Stimulated activated CD4-positive, alpha-beta T cell treated with anti-CD3 and anti-CD28 coated beads, Interleukin-4, amount 100 ng/mL, for 48 hours (primary cell): ENCODE measurements around the gene HOXD4.

Source experiments
- DNase-seq, 2 donors: peaks; one replicate each; pipeline ENCODE4 v3.0.0-alpha.2; 2020; ENCODE audit warnings: low read depth in 2 of 2

The HOXD4 gene

DNA sequence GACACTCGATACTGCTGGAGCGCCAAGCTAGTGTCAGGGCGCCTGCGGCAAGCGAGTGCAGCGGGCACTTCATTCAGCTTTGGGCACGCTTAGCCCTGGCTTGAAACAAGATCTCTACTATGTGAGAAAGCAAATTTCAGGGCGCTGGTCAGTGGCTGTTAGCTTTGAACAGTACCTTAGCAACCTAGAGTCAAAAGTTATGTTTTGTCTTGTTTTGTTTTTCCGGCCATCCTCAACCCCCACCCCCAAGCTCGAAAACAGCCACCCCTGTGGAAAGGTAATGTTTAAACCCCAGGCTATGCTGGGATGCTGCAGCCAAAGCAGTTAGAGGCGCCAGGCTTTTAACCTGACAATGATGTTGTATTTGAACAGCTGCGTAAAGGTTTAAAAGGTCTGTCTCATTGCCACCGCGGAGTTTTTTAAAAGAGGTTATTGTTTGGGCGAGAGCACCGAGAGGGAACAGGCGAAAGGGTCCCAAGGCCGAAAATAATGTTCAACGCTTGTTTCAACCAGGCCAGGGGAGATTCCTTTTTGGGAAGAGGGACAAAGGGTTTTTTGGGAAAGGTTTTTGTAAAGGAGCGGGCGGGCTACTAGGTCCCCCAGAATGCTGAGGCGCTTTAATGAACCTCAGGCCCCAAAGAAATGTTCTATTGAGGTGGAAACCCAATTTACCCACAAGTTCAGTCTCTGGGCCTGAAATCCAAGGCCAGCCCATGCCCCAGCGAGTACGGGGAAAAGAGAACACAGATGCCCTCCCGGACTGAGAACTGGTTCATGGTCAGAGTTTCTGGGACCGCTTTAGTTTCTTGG is 37.0 kb upstream of the HOXD4 start:
- no peak for DNase-seq

DNA sequence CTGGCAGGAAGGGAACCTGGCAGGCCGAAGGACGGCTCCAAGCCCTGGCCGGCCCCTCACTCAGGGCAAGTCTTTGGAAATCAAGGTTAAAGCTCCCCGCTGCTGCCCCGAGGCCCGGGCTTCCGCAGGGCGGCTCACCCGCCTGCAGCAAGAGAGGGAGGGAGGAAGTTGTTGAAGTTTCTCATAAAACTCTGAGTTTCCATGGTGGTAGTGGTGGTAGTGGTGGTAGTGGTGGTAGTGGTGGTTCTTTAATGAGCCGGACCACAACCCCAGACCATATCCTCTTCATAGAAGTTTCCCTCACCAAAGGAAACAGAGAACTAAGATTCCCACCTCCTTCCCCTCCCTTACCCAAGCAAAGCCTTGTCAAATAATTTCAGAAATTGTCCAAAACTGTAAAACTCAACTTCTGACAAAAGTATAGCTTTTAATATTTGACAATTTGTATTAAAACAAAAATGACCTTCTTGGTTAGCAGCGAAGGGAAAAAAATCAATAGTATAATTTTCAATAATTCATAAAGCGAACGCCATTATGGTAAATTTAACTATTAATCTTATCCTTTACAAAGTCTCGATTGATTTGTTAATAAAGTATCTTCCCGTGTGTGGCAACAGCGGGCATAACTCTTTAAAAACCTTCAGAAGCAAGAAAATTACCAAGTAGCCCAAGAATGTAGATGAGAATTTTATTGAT is 36.3 kb upstream of the HOXD4 start:
- DNase-seq = no peak

DNA sequence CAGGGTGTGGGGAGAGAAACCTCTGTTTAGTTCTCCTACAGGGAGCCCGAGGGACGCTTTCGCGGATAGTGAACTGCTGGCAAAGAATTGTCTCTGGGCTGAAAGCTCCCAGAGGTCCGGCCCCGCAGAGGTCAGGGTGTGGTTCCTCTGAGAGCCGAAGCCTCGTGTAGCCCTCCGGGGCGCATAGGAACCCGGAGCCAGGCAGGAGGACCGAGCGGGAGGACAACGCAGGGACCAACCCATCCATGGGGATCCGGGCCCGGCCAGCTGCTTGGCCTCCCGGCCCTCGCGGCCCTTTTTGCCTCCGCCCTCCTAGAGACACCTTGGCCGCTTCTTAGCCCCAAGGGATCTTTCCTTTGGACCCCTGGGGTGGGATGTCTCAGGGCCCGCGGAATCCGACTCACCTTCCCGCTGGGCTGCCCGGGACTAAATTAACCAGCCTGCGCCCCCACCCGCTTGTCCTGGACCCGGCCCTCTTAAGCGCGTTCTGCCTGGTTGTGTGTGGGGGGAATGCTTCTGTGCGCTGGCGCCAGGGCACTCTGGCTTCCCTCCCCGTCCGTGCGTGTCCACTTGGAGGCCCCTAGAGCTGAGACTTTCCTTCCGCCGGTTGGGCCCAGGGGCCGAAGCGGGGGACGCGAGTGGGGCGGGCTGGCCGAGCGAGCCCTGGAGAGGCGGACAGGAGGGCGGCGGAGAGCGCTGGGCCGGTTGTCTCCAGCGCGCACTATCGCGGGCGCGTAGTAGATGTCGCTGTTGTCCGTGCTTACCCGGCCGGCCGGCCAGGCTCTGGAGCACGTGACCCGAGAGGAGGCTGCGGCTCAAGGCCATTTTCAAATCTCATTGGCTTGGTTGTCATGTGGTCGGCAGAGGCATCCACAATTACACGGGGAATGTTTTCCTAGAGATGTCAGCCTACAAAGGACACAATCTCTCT is 35.2 kb upstream of the HOXD4 start, which contains the start of gene HOXD10:
Gene HOXD10 (plus strand): TSS at position 896 of the 931 bp plus-strand sequence. CDS start 56 bp downstream, outside the sequence.
- DNase-seq = no peak

DNA sequence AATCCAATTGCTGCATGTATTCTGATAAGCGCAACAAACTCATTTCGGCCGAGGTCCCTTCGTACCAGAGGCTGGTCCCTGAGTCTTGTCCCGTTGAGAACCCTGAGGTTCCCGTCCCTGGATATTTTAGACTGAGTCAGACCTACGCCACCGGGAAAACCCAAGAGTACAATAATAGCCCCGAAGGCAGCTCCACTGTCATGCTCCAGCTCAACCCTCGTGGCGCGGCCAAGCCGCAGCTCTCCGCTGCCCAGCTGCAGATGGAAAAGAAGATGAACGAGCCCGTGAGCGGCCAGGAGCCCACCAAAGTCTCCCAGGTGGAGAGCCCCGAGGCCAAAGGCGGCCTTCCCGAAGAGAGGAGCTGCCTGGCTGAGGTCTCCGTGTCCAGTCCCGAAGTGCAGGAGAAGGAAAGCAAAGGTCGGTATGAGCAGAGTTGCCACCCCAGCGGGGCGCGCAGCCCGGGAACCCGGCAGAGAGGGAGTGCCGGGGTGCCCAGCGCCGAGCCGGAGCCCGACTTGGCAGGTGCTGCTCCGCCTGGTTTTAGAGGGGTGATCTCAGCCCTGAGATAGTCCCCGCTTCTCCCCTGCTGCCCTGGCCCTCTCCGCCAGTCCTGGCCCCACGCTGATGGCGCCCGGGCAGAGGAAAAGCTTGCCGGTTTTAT is 34.1 kb upstream of the HOXD4 start:
- DNase-seq = no peak

DNA sequence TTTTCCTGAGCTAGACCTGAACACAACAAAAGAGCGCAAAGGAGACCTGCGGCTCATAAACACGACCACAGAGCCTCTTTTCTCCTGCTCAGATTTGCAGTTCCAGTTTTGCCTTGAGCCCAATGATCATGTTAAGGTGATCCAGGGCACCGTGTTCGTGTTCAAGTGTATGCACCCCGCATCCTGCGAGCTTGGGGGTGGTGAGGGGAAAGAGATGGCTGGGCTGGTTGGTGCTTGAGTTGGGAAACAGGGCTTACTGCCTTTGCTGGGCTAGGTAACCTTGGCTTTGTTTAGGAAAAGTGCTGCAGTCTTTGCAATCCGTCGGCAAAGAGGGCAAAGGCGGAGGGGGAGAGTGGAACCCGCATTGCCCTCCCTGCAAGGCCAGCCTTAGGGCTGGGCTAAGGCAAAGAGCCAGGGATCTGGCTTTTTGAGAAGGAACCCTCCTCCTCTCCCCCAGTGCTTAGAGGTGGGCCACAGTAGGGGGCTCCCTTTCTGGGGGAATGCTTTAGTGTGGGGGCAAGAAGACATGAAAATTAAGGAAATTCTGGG is 33.5 kb upstream of the HOXD4 start:
- DNase-seq = no peak

DNA sequence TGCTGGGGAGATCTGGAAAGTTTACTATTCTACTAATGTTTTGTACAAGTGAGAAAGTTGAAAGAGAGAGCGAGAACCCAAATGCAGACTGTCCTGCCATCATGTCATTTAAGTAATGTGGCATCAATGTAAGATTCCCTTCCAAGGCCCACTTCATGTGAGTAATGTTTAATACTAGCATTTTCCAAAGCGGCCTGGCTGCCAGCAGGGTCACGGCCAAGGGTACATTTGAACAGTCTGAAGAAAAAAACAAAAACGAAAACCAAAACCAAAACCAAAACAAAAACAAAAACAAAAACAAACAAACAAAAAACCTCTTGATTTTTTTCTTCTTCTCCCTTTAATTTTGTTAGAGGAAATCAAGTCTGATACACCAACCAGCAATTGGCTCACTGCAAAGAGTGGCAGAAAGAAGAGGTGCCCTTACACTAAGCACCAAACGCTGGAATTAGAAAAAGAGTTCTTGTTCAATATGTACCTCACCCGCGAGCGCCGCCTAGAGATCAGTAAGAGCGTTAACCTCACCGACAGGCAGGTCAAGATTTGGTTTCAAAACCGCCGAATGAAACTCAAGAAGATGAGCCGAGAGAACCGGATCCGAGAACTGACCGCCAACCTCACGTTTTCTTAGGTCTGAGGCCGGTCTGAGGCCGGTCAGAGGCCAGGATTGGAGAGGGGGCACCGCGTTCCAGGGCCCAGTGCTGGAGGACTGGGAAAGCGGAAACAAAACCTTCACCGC is 32.6 kb upstream of the HOXD4 start:
- no peak for DNase-seq

DNA sequence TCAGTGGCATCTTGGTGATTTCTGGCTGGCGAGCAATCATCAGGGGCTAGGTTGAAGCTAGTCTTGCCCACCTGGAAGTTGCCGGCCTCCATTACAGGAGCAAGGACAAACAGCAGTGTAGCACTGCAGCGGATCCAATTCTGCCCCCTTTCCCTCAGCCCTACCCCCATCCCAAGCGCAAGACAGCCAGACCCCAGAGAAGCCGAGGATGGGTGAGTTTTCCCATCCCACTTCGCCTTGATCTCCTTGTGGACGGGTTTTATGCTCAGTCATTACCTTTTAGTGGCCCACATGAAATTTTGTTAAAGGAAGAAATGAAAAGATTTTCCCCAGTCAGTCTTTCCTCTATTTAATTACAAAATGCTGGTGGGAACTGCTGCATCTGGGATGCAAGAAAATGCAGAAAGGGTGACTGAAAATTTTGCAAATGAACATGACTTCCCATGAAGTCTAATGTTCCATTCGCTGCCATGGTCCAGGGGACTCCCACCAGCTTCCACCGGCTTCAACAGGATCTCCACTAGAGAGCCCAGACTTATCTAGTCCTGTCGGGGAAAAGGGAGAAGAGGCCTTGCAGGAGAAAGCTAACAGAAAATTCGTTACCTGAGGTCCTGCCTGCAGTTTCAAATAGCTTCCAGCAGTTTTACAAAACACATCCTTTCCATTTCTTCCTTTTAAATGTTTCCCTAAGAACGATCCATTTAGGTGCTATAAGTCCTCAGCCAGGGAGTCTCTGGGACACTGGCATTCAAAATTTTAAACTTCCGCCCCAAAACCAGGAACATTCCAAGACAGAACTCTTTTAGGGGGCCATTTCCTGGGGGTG is 30.8 kb upstream of the HOXD4 start:
- DNase-seq = no peak

DNA sequence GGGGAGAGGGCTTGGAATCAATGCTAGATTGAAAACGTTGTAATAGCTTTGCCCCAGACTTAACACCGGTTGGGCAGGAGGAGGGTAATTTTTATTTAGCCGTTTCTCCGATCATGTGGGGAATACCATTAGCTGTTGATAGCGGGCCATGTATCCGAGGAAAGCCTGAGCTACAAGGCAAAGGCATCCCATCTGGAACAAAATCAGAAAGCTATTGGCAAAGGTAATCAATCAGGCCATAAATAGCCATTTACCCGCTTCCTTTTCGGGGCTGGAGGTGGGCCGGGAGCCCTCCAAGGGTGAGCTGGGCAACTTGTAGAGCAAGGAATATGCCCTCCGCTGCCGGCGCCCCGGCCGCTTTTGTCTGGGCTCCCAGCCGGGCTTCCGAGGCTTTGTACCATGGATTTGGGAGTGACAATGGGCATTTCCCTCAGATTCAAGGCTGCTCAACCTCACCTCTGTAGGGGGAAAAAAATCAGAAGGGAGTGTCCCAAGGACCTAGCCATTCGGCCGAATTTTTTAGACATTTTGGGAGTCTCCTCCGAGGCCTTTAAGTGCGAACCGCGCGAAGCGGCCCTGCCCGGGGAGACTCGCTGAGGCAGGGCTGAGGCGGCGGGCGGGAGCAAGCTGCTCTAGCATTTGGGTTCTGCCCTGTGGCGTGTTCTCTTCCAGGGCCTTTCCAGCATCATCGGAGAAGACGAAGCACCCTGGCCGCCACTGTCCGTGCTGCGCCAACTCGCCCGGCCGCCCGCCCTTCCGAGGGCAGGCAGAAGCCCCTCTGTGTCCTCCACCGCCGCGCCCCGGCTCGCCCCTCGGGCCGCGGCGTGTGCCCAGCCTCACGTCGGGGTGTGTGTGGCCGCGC is 29.9 kb upstream of the HOXD4 start:
- no peak for DNase-seq

DNA sequence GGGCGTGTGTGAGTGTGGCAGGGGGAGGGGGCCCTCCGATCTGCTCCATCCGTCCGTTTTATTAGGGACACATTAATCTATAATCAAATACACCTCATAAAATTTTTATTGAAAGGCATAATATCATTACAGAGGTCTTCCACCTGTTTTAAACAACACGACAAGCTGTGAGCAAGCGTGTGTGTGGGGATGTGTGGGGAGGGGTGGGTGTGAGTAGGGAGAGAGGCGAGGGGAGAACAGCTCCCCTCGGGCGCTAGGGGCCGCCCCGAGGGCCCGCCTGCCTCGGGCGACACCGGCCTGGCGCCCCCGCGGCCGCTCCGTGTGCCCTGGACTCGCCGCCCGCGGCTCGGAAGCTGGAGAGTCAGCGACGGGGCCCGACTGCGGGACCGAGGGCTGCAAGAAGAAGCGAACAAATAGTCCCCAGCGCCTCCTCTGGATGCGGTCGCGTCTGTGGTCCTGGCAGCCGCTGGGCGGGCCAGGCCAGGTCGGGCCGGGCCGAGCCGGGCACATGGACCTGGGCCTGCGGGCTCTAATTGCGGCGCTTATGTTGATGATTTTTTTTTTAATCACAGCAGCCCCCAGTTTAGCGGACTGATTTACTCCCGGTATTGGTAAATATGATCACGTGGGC is 29.2 kb upstream of the HOXD4 start:
- no peak for DNase-seq

DNA sequence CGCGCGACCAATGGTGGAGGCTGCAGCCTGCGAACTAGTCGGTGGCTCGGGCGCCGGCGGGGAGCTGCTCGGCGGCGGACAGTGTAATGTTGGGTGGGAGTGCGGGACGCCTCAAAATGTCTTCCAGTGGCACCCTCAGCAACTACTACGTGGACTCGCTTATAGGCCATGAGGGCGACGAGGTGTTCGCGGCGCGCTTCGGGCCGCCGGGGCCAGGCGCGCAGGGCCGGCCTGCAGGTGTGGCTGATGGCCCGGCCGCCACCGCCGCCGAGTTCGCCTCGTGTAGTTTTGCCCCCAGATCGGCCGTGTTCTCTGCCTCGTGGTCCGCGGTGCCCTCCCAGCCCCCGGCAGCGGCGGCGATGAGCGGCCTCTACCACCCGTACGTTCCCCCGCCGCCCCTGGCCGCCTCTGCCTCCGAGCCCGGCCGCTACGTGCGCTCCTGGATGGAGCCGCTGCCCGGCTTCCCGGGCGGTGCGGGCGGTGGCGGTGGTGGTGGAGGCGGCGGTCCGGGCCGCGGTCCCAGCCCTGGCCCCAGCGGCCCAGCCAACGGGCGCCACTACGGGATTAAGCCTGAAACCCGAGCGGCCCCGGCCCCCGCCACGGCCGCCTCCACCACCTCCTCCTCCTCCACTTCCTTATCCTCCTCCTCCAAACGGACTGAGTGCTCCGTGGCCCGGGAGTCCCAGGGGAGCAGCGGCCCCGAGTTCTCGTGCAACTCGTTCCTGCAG is 28.5 kb upstream of the HOXD4 start, which contains the start of gene HOXD9:
Gene HOXD9 (plus strand): TSS at position 37 of the 728 bp plus-strand sequence. CDS start 50 bp downstream, at position 87.
- DNase-seq = no peak

DNA sequence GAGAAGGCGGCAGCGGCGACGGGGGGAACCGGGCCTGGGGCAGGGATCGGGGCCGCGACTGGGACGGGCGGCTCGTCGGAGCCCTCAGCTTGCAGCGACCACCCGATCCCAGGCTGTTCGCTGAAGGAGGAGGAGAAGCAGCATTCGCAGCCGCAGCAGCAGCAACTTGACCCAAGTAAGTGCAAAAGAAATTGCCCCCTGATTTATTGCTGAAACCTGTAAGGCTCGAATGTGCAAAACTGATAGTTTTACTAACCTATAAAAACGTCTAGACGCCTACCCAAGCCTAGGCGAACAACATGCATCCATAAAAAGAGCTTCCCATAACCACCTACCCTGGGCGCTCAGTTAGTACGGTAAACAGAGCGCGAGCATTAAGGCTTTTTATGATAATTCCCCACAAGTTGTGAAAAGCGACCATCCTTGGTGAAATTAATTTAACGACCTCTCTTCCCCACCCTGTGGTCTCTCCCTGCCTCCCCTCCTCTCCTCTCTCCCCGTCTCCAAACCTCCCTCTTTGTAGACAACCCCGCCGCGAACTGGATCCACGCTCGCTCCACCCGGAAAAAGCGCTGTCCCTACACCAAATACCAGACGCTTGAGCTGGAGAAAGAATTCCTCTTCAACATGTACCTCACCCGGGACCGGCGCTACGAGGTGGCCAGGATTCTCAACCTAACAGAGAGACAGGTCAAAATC is 27.8 kb upstream of the HOXD4 start:
- DNase-seq = no peak

DNA sequence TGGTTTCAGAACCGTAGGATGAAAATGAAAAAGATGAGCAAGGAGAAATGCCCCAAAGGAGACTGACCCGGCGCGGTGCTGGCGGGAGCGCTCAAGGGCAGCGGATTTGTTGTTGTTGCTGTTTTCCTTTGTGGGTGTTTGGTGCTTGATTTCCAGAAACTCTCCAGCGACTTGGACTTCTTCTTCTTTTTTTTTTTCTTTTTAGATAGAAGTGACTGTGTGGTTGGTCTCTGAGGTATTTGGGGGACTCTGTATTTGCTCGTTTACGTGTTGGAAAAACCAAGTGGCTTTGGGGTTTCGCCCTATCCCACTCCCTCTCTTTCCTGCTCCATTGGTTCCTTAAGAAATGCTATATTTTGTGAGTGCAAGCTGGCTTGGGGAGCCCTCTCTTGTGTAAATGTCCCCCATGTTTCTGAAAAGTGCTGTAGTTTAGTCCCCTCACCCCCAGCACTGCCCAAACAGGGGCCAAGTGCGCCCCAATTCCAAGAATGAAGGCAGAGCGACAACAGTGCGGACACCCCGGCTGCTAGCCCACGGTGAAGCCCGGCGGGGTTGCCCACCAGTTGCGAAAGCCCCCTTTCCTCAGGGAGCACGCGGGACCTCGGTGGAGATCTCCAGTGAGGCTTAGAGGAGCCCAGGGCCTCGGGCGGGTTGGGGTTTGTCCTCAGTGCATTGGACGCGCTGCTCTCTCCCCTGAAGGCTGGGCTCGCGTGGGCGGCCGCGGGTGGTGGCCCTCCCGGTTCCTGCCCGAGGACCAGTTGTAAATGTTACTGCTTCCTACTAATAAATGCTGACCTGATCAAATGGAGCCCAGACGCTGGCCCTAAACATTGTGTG is 27.0 kb upstream of the HOXD4 start:
- DNase-seq = no peak

DNA sequence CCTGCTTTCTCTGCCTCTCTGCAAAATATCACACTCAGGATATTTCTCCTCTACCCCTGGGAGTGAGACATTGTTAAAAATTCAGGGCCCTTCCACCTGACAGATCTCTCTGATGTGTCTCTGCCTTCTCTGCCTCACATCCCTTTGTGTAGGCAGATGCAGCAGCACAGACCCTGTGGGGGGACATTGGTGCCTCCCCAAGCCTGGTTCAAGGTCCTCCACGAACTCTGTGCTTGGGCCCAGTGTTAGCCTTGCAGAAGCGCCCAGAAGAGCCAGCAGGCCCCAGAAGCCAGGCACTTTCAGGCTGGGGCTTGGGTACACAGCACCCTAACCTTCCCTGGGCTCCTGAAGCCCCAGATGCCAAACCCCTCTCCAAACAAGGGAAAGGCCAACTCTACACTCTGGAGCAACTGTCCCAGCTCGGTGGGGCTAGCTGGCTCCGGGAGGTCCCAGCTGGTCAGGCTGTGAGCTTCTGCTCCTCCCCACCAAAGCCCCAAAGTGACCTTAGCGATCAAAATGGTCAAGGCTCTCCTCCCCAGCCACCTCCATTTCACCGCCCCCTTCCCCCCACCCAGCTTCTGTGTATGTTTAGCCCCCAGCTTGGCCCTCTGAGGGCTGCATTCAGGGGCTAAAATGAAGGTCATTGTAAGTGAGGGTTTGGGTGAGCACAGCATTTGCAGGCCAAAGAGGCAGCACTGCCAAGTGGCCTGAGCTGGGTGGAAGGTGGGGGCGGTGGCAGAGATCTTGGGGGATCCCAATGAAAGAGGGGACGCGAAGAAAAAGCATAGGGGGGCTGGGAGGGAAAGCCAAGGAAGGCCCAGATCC is 26.2 kb upstream of the HOXD4 start:
- DNase-seq = no peak

DNA sequence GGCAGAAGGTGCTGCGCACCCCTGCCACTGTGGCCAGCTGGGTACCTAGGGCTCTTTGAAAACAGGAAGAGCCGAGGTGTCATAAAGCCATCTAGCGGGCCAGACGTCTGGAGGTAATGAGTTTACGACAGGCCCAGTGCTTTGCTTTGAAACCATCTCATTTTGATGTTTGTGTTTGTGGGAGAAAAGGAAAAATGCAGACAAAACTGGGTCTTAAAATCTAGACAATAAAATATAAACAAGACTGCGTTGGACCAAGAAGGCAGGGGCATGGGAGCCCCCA is 25.6 kb upstream of the HOXD4 start:
- no peak for DNase-seq
